VCaP (cell line): ENCODE data around the gene PIN1.

Experiments used
- H3K27ac ChIP-seq: fragments of 450-650 bp; 2 replicates; pipeline ENCODE4 v1.5.1; 2017
- CTCF ChIP-seq: fragments of 450-650 bp; conservative IDR thresholded peaks from 2 replicates; pipeline ENCODE4 v1.5.1; 2017; ENCODE audit warnings: mild to moderate bottlenecking, moderate library complexity

PIN1 gene

DNA sequence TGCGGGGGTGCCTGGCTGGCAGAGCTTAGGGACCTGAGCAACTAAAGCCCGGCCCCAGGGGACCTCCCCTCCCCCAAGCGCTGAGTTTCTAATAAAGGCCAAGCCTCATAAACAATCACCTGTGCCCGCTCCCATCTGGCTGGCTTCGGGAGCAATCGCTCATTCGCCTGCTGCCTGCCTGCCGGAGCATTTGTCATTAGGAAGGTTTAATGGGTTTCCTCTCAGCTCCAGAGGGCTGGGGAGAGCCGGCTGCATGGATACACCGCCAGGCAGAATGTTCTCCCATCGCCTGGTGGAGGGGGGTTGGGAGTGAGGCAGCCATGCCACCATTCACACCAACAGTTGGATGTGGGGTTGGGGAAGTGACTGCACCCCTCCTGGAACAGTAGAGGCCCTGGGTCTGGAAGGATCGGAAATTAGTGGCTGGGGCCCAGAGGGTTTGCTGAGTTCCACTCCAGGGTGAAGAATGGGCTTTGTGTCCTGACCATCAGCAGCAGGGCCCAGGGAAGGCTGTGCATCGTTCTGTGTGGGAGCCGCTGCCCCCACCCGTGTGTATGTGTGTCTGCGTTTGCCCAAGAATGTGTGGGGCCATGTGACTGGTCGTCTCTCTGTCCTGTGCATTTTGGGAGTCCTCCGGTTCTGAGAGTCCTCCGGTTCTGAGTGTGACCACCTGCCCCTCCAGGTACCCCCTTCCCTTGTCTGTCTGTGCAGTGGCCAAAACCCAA lies 15.3 kb downstream of the PIN1 start:
- TF ChIP-seq CTCF, result no peak

GRCh38 chr19:9854282-9854846 lies 19.2 kb downstream of the PIN1 start:
- no peak overlapping the region for H3K27ac ChIP-seq
- no peak for TF ChIP-seq CTCF

More for the DNA sequence above, 15.3 kb downstream of the PIN1 start:
- no peak overlapping the region for H3K27ac ChIP-seq

DNA sequence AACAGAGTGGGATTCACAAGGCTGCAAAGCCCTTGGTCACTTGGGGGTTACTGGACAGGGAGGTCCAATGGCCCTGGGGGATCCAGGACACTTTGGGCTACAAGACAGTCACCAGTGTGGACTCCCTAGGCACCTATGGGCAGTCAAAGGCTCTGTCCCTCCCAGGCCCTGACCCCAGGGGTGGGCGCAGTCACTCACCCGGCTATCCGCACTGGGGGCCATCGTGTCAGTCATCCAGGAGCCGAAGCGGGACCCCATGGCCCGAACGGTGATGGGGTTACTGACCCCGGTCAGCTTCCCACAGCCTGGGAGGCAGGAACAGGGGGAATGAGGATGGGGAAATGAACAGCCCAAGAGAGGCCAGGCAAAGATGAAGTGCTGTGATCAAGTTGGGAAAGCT lies 21.5 kb downstream of the PIN1 start:
- no peak for TF ChIP-seq CTCF
- no peak overlapping the region for H3K27ac ChIP-seq

DNA sequence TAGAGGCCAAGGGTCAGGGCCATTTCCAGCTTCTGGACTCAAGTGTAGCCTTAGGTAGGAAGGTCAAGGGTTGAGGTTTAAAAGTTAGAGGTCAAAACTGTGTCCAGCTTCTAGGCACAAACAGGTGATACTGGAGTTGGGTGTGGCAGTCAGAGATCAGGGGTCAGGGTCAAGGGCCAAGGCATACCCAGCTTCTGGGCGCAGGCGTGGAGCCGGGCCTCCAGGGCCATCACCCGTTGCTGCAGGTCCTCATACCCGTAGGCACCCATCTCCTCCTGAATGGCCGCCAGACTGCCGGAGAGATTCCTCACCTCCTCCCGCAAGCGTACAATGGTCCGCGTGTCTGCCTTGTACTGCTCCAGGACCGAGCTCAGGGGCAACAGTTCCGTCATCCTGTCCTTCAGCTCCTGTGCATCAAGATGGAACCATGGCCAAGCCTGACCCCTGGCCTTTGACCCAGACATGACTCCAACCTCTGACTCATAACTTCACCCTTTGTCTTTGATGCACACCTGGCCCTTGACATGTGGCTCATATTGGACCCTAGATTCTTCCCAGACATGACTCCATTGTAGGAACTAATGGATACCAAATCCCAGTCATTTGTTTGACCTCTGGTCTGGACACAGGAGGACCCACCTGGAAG lies 22.1 kb downstream of the PIN1 start:
- no peak overlapping the region for H3K27ac ChIP-seq
- no peak for TF ChIP-seq CTCF

DNA sequence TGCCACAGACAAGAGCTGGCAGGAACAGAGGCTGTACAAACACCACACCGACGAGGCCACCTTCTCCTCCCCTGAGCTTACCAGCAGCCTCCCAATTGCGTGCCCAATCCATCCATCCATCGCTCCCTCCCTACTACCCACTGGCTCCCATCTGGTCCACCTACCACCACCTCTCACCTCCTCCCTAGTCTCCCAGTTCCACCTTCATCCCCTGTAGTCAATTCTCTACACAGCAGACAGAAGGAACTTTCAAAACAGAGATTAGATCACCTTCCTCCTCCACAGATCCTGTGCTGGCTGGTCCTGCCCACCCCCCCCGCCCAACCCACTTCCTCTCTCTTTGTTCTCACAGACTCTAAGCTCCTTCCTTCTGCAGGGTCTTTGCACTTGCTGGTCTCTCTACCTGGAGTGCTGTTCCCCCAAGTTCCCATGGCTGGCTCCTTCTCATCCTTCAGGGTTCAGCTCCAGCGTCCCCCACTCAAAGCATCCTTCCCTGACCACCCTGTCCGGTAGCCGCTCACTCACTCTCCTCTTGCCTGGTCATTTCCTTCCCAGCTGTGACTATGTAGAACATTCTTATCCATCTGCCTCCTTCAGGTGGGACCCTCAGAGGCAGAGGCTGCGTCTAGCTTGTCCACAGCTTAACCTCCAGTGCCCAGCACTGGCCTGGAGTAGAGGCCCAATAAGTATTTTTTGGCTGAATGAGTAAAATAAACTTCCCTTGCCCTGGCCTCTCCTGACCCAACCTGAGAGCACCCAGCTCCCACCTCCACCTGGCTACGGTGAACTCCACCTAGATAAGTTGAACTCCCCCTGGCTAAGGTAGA lies 23.0 kb downstream of the PIN1 start:
- H3K27ac ChIP-seq, result no peak overlapping the region
- no peak for TF ChIP-seq CTCF

DNA sequence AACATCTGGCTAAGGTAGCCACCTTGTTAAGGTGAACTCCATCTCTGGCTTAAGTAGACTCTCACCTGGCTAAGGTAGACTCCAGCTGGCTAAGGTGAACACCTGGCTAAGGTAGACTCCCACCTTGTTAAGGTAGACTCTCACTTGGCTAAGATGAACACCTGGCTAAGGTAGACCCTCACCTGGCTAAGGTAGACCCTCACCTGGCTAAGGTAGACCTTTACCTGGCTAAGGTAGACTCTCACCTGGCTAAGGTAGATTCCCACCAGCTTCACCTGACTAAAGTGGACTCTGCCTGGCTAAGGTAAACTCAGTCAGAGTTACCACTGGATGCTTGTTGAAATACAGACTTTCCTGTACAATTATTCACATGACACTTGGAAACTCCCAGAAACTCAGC lies 23.6 kb downstream of the PIN1 start:
- TF ChIP-seq CTCF, result no peak
- H3K27ac ChIP-seq, result no peak overlapping the region

- no peak overlapping the region for H3K27ac ChIP-seq
- no peak for TF ChIP-seq CTCF
These were observed 25.3 kb downstream of the PIN1 start for GRCh38 chr19:9860407-9860806.
